Measurements from ENCODE around the gene STYX.

The STYX gene

GRCh38 chr14:52797653-52798052 lies 67.7 kb downstream of the STYX start:
- TF ChIP-seq CTCF (IDR thresholded peaks at IDR 0.05), result no peak

- no peak for TF ChIP-seq CTCF (IDR thresholded peaks at IDR 0.05)
These were observed 68.9 kb downstream of the STYX start for GRCh38 chr14:52798826-52799225.

GRCh38 chr14:52801014-52801712 lies 71.2 kb downstream of the STYX start:
- TF ChIP-seq CTCF (IDR thresholded peaks at IDR 0.05), result no peak

GRCh38 chr14:52802597-52802996 lies 72.6 kb downstream of the STYX start:
- TF ChIP-seq CTCF (IDR thresholded peaks at IDR 0.05), result no peak

GRCh38 chr14:52806115-52806514 lies 76.1 kb downstream of the STYX start:
- TF ChIP-seq CTCF (IDR thresholded peaks at IDR 0.05), result no peak

- no peak for TF ChIP-seq CTCF (IDR thresholded peaks at IDR 0.05)
These were observed 78.1 kb downstream of the STYX start for GRCh38 chr14:52808101-52808500.

- no peak for TF ChIP-seq CTCF (IDR thresholded peaks at IDR 0.05)
These were observed 91.9 kb downstream of the STYX start for GRCh38 chr14:52821805-52822250.

- no peak for TF ChIP-seq CTCF (IDR thresholded peaks at IDR 0.05)
These were observed 94.5 kb downstream of the STYX start for GRCh38 chr14:52824462-52824861.
